Activated CD4-positive, CD25-positive, alpha-beta regulatory T cell treated with anti-CD3 and anti-CD28 coated beads, Interleukin-2, amount 50 U/mL, for 16 hours (primary cell): Measurements from ENCODE around the gene CDYL2.

Source experiments
- DNase-seq: peaks from one replicate; pipeline ENCODE4 v3.0.0-alpha.2; 2020; ENCODE audit warnings: low read depth, low spot score

CDYL2 gene

DNA sequence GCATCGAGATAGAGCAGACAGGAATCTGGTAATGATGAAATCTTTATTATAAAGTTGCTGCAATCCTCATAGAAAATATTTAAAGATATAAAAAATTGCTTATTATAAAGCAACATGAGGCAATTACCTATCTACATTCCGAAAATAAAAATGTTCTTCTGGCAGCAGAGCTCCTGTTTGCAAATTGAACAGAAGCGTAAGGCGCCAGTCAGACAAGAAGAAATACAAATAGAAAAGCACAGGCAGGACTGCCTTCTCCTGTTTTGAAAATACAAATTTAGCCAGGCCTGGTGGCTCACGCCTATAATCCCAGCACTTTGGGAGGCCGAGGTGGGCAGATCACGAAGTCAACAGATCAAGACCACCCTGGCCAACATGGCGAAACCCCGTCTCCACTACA lies 95.6 kb downstream of the CDYL2 start:
- DNase-seq, result no peak

DNA sequence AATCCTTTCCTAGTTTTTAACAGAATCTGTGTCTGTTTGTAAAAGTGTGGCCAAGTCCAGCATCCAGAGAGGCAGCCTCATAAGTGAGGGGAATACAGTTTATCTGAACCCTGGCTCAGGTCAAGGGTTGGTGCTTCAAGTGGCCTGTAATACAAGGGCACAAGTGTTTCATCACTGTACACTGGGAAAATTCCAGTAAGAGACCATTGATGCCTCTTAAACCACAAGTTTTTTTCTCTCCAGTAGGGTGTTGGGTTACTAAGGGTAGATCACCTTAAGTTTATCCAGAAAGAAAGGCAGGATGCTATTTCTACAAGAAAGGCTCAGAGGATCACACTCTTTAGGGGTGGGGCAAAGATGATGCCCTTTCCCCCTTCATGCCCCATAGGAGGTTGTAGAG lies 96.7 kb downstream of the CDYL2 start:
- DNase-seq, result no peak

DNA sequence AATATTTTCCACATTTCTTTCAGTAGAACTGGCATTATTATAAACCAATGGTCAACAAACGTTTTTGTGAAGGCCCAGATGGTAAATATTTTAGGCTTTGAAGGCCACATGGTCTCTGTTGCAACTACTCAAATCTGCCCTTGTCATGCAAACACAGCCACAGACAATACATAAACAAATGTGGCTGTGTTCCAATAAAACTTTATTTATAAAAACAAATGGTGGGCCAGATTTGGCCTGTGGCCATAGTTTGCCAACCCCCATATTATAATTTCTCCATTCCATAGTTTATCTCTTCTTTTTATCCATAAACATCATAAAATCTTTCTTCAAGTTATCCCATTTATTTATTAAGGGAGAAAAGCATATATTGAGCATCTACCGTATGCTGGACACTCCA lies 98.8 kb downstream of the CDYL2 start:
- no peak for DNase-seq

DNA sequence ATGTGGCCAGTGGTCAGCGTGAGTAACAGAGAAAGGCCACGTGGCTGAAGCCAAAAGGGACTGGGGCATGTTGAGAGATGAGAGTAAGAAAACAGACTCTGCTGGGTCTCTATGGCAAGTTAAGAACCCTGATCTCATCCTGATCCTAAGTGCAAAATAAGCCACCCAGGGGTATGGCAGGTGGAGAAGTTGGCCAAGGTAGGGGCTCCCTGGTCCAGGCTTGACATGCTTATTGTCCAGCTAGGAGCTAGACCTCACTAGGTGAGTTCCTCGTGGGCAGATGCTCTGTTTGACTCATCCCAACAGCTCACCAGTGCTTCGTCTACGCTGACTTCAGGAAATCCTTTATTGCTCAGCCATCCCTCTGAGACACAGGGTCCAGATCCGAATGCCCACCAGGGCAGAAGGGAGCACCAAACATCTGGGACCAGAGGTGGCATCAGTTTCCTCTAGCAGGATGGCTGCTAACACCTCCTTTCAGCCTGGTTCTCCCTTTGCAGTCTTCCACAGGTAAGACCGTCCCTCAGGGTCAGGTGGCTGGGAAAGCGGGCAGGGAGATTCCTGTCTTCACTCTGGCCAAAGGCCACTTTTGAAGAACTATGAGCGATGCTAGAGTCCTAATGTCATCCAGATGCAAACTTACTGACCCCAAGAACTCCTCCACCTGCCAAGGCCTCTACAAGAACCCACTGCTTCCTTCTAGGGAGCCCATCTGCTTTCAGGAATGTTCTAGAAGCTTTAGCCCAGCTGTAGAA lies 99.5 kb downstream of the CDYL2 start:
- DNase-seq, result no peak

DNA sequence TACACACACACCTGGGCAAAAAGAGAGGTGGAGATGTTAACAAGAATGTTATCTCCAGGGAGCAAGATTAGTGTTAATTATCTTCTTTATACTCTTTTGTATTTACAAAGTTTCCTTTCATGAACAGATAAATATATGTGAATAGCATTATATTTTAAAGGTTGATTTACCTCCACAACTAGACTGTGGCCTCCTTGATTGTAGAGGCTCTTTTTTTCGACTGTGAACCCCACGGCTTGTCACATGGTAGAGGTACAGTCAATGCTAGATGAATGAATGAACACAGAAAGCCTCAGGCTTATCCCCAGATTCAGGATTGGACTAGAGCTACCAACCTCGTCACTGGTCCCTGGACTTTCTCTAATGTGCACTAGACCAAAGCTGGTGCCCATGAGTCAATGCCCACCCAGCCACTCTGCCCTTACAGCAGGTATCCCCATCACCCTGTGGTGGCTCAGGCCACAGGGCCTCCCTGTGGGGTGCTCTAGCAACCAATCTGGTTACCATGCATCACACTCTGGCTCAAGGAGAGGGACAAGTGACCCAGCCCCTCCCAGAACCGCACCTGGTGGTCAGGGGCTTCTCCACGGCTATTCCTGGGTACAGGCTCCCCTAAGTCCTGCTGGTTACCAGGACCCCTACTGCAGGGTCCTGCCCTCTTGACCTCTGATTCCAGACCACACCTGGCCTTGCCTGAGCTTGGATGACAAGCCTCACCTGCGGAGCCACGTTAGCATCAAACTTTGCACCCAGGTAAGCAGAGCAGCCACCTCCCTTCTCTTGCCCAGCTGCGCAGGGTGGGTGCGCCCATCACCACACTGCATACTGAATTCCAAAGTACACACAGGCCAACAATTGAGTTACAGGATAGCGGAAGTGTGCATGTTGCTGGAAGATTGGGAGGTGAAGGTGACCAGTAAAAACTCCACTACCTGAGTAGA lies 101.0 kb downstream of the CDYL2 start:
- DNase-seq, result no peak

DNA sequence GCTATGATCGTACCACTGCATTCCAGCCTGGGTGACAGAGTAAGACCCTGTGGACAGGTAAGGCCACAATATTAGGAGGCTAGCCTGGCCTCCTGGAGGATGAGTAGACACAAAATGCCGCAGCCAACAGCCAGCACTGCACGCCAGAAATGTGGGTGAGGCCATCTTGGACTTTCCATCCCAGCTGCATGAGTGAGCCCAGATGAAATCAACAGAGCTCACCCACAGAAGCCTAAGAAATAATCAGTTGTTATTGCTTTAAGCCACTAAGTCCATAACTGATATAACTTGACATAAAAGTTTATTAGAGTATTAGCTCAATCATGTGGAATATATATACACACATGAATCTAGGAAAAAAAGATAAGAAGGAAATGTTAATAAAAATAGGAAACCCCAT lies 101.7 kb downstream of the CDYL2 start:
- no peak for DNase-seq

DNA sequence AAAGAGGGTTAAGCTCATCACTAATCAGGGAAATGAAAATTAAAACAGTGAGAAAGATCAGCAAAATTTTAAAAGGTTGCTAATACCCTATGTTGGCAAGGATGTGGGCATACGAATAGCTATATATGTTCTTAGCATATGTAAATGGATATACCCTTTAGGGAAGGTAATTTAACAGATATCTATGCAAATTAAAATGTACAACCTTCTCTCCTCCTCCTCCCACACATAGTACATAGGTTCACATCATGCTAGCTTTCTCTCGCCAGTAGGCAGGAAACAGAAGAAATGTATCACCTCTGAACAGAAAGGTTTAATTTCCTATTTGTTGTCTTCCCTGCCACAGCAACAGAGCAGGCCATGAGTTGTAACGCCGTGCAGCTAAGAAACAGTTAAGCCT lies 103.8 kb downstream of the CDYL2 start:
- DNase-seq, result no peak

DNA sequence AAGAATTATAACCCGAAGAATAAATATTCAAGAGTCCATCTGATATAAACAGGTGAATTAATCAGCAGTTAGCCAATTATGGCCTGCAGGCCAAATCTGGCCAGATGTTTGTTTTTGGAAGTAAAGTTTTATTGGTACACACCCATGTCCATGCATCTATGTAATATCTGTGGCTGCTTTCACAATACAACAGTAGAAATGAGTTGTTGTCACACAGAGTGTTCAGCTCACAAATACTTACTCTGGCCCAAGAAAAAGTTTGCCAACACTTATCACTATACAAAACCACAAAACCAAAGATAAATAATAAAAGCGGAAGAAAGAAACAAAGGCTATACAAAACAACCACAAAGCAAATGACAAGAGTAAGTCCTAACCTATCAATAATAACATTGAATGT lies 109.4 kb downstream of the CDYL2 start:
- DNase-seq, result no peak

DNA sequence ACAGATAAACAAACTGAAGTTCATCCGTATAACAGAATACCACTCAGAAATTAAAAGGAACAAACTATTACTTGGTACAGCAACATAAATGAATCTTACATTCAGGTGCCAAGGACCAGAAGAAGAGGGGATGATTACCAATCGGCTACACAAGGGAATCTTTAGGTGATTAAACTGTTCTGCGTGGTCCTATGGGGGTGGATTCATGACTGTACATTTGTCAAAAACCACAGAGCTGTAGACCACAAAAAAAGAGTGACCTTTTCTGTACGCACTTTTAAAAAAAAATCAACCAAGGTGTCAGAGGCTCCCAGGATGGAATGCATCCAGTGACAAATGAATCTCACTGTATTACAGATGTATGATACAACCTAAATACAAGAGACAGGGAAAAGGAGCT lies 110.8 kb downstream of the CDYL2 start:
- DNase-seq, result no peak

DNA sequence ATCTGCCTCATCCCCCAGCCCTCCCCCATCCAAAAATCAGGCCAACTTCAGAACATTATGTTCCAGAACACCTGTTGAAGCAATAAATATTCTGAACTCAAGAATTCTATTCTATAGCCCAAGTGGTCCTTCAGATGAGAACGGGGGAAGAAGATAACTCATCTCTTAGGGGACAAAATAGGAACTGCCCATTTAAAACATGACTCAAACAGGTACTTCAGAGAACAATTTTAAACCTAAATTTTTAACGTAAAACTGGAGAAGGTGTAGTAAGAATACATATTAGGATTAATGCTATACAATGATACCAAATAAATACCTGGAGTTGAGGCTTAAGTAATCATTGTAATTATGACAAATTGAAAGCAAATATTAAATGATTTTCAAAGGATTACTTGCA lies 112.1 kb downstream of the CDYL2 start:
- no peak for DNase-seq

DNA sequence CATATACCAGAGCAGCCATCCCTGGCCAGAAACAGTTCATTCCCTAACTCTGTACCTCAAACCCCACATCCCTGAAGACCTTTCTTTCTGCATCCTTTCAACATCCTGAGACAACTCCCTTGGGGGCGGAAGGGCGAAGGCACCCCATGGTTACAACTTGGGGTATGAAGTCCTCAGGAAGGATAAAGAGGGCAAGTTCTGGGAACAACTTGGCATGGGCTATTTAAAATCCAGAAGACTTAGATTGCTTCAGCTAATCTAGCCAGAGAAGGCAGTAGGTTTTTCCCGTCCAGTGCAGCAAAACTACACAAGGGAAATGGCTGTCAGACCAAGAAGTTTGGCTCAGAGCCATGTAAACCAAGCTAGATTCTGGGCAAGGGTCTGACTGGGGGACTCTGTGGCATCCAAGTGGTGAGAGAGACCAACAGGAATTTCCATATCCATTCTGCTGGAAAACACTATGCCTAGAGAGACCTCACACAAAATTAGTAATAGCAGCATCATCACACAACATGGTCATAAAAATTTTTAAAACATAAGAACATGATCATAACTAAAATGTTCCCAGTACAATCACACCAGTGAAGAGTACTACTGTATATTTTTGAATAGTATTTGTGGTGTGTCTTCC lies 113.2 kb downstream of the CDYL2 start:
- no peak for DNase-seq

DNA sequence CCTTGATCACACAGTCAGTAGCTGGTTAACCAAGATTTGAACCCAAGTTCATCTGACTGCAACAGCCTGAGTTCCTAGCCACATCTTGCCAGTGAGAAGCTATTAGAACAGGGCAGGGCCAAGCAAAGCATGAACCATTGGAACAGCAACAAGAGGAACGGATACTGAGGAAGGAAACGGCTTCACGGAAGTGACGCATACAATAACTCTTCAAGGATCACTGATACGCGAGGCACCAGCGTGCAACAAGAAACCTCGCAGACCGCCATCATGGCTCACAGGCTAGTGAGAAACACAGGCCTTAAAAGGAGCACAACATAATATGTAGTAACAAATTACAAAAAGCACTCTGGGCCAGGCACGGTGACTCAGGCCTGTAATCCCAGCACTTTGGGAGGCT lies 114.9 kb downstream of the CDYL2 start:
- no peak for DNase-seq

DNA sequence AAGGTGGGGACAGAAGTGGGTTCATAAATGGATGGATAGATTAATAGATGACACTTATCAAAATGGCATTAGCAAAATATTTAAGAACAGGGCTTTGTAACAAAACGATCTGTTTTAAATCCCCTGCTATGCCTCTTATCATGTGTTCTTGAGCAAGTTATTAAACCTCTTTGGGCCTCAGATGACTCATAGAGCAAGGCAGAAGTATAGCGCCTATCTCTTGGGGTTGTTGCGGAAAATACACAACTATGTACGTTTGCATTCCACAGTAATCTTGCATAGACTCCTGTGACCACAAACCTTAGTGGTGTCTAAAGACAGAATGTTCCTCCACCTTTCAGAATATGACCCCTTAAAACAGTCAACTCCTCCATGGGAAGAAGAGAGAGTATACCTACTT lies 116.8 kb downstream of the CDYL2 start:
- DNase-seq, result no peak

DNA sequence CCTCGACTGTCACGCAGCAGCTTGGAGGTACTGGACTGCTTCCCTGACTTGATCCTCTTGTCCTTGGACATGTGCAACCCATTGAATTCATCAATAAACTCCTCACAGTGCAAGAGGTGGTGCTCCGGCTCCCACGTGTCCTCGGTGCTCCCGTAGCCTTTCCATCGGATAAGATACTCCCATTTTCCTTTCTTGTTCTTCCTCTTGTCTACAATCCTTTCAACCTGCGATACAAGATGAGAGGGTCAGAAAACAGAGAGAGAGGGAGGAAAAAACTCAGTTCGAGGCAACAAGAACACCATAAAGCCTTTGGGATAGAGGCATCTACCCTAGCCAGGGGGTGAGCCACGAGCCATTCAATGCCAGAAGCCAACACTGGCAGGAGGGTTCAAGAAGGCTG lies 119.5 kb downstream of the CDYL2 start:
- DNase-seq, result no peak

DNA sequence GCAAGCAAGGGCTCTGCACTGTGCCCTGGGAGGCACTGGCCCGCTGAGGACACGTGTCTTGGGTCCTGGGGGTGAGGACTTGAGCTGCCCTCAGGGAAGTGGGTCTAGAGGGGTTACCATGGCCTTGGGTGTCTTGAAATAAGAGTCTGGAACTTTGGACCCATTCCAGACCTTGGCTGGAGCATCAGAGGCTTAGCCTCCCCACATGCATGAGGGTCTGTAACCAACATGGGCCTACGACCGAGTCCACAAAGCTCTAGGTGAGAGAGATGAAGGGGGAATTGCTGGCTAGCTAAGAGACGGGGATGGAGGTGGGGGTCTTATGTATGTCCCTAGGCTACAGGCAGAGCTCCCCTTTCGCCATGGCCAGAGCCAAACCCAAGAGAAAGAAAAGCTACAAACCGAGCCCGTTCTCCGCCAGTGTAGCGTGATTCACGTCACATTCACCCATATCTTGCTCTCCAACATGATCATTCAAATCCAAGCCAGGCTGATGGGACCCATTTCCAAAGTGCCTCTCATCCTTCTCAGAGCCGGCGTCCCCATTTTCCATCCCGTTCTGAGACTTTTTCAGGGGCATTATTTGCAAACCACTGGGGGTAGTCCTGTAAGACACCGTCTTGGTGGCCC lies 120.1 kb downstream of the CDYL2 start:
- DNase-seq, result no peak

DNA sequence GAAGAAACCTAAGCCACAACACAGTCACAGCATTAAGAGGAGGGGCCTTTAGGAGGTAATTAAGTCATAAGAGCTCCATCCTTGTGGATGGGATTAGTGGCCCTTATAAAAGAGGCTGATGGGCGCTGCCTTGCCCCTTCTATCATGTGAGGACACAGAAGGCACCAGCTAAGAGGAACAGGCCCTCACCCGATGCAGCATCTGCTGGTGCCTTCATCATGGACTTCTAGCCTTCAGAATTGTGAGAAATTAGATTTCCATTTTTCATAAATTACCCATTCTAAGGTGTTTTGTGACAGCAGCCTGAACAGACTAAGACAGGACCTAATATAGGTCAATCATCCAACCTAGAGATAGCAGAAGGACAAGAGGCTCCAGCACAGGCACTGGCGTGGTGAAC lies 120.8 kb downstream of the CDYL2 start:
- DNase-seq, result no peak

DNA sequence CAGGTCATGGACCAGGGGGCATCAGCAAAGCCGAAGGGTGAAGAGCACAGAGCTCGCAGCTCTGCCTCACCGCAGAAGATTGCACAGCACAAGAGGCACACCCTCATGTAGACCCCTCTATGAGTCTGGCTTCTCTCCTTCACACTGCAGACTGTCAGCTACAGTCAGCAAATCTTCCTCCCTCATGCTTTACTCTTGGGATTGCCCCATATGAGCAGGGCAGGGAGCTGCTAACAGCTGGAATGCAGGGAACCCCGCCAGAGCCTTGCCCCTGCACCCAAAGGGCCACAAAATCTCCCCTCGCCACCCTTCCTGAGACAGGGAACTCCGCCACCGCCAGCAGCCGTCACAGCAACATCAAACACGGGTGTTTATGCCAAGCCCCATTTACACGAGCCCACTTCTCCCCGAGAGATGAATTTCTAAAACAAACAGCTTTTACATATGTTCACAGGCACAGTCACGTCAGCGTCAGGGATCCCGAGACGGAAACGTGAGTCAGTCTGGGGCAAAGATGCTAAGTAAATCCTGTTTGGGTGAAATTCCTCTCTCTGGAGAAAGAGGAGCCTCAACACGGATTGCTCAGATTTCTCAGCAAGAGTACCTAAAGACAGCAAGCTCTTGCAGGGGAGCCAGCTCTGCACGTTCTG lies 121.9 kb downstream of the CDYL2 start:
- no peak for DNase-seq

DNA sequence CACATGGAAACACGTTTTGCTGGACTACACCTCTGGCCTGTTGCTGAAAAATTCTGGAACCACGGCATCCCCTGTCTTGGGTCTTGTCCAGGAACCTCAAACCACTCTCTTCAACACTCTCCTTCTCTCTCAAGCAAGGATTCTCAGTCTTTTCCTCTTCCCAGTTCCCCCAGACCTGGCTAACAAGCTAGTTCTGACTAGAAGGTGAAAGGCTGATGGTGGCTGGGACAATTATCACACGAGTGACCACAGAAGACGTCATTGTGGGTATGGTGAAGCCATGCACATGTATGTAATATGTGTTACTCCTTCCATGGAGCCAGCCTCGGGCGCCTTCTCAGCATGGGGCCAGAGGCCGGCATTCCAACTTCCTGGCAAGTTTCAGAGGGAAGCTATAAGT lies 123.0 kb downstream of the CDYL2 start:
- no peak for DNase-seq

DNA sequence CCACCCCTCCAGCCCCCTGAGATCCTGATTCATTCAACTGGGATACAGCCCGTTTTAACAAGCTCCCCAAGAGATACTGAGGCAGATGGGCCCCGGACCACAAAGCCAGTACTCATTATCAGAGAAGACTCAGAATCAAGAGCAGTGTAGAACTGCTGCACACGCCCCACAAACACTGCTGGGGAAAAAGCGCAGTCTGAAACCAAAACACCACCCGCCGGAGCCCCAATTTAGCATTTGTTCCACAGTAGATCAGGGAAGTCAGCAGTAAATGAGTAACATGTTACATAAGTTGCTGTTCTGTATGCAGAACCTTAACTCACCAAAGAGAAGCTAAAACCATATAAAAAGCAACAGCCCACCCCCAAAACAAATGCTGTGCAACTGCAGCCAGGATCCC lies 123.6 kb downstream of the CDYL2 start:
- no peak for DNase-seq

DNA sequence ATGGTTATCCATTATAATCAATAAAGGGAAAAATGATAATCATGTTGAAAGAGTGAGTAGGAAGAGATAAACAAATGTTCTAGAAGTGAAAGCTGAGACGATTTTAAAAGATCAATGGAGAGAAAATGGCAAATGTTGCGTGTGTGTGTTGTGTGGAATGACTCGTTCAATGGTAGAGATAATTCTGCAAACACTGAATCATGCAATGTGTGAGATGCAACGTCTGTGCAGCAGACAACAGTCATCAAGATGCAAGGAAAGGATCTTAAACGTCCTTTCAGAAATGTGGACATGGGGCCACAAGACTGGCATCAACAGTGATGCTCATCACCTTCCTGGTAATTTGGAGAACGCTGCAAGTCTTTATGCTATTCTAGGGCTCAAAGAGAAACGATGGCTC lies 124.4 kb downstream of the CDYL2 start:
- no peak for DNase-seq

DNA sequence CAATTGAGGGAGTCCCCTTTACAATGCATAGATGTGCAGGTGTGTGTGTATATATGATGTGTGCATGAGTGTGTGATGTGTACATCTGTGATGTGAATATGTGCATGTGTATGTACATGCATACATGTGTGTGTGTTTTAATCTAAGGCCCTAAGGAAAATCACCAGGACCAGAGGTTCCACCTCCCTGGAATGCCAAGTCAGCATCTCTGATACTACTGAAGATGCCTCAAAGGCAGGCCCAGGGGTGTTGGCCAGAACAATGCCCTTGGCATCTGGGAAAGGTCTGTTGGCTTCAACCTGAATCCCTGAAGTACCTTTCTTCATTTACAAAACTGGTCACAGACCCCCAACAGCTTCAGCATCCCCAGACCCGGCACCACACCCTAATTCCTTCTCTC lies 129.5 kb downstream of the CDYL2 start:
- no peak for DNase-seq

DNA sequence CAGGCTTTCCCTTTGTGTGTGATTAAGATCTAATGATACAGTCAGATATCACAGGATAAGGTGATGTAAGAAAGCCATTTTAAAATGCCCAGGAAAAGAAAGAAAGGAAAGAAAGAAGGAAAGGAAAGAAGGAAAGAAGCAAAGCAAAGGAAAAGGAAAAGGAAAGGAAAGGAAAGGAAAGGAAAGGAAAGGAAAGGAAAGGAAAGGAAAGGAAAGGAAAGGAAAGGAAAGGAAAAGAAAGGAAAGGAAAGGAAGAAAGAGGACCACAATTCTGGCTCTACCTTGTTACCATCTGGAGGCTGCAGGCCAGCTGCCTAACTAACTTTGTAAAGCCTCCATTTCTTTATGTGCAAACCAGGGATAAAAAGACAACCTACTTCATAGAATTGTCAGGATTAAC lies 132.0 kb downstream of the CDYL2 start:
- DNase-seq, result no peak
